ES-I3 (cell line): ENCODE measurements around the gene ATP6AP2.
A peak's percentile ranks its signal among the peaks of the same experiment; 100 is the strongest.
"Not testable (repeated sequence)": the region's sequence is repeated elsewhere in the genome, so short reads cannot be mapped to it uniquely, and the experiment has no call there.

Experiments
- H3K36me3 ChIP-seq: 2 replicates; pipeline ENCODE4 v1.6.1; 2013; ENCODE audit warnings: mild to moderate bottlenecking, low read length, control low read depth, moderate library complexity; ENCODE audit not compliant: insufficient read depth
- H3K4me1 ChIP-seq: 2 replicates; pipeline ENCODE4 v1.6.1; 2013; ENCODE audit warnings: mild to moderate bottlenecking, control low read depth, low read length; ENCODE audit not compliant: insufficient read depth
- H3K9ac ChIP-seq: 2 replicates; pipeline ENCODE4 v1.6.1; 2013; ENCODE audit warnings: low read depth, mild to moderate bottlenecking, low read length, moderate library complexity
- H3K9me3 ChIP-seq: 2 replicates; pipeline ENCODE4 v1.6.1; 2013; ENCODE audit warnings: mild to moderate bottlenecking, low read length, moderate library complexity; ENCODE audit not compliant: control insufficient read depth, insufficient read depth

Gene ATP6AP2

GRCh38 chrX:40563784-40564183, 17.0 kb upstream of the ATP6AP2 start:
- Histone ChIP-seq H3K4me1 (no peaks in the 10 kb centered on the region), H3K36me3 (no peaks in the 10 kb centered on the region), H3K9me3 (no peaks in the 10 kb centered on the region)

GRCh38 chrX:40564447-40564846, 16.3 kb upstream of the ATP6AP2 start:
- no peaks in the 10 kb centered on the region for H3K9me3 ChIP-seq

More at GRCh38 chrX:40563784-40564183, 17.0 kb upstream of the ATP6AP2 start:
- H3K9ac ChIP-seq = no peak overlapping the region

GRCh38 chrX:40570346-40571093, 10.2 kb upstream of the ATP6AP2 start:
- Histone ChIP-seq H3K4me1 (0 out of 2 replicates have a peak, but pooled peaks cover 3% of the 10 kb centered on the region), H3K9me3 (no peaks in the 10 kb centered on the region), H3K9ac (peak overlapping the region; percentile 25; the same call in 1 of the 2 replicates), H3K36me3 (no peaks in the 10 kb centered on the region)

More at GRCh38 chrX:40564447-40564846, 16.3 kb upstream of the ATP6AP2 start:
- no peaks in the 10 kb centered on the region for H3K36me3 ChIP-seq
- no peaks in the 10 kb centered on the region for H3K4me1 ChIP-seq
- no peak overlapping the region for H3K9ac ChIP-seq

GRCh38 chrX:40571164-40571563, 9.6 kb upstream of the ATP6AP2 start:
- peak overlapping the region; percentile 25; the same call in 1 of the 2 replicates for H3K9ac ChIP-seq
- H3K9me3 ChIP-seq = not testable (repeated sequence)

GRCh38 chrX:40571600-40571999, 9.2 kb upstream of the ATP6AP2 start:
- Histone ChIP-seq H3K4me1 (0 out of 2 replicates have a peak, but pooled peaks cover 3% of the 10 kb centered on the region), H3K9me3 (no peaks in the 10 kb centered on the region), H3K9ac (no peak overlapping the region), H3K36me3 (no peaks in the 10 kb centered on the region)

More at GRCh38 chrX:40571164-40571563, 9.6 kb upstream of the ATP6AP2 start:
- not testable (repeated sequence) for H3K36me3 ChIP-seq, H3K4me1 ChIP-seq

GRCh38 chrX:40573763-40574162, 7.0 kb upstream of the ATP6AP2 start:
- no peak overlapping the region for H3K9ac ChIP-seq
- 0 out of 2 replicates have a peak, but pooled peaks cover 3% of the 10 kb centered on the region for H3K4me1 ChIP-seq
- H3K36me3 ChIP-seq = no peaks in the 10 kb centered on the region
- H3K9me3 ChIP-seq = no peaks in the 10 kb centered on the region

GRCh38 chrX:40575411-40575810, 5.4 kb upstream of the ATP6AP2 start:
- H3K36me3 ChIP-seq, H3K9ac ChIP-seq, H3K4me1 ChIP-seq, H3K9me3 ChIP-seq: not testable (repeated sequence)

- Histone ChIP-seq H3K9ac (no peak overlapping the region), H3K36me3 (no peaks in the 10 kb centered on the region), H3K4me1 (no peaks in the 10 kb centered on the region), H3K9me3 (no peaks in the 10 kb centered on the region)
These were observed 4.5 kb upstream of the ATP6AP2 start for GRCh38 chrX:40576291-40576690.

- Histone ChIP-seq H3K9ac (no peak overlapping the region), H3K9me3 (no peaks in the 10 kb centered on the region), H3K36me3 (no peaks in the 10 kb centered on the region), H3K4me1 (no peaks in the 10 kb centered on the region)
These were observed 2.6 kb upstream of the ATP6AP2 start for GRCh38 chrX:40578039-40578695.

- Histone ChIP-seq H3K9me3 (no peaks in the 10 kb centered on the region), H3K4me1 (no peaks in the 10 kb centered on the region), H3K36me3 (no peaks in the 10 kb centered on the region), H3K9ac (no peak overlapping the region)
These were observed 1.6 kb upstream of the ATP6AP2 start for GRCh38 chrX:40579141-40579540.

GRCh38 chrX:40579900-40580536, 752 bp upstream of the ATP6AP2 start:
- H3K4me1 ChIP-seq = no peaks in the 10 kb centered on the region
- peak overlapping the region; percentile 78; the same call in 1 of the 2 replicates for H3K9ac ChIP-seq
- H3K9me3 ChIP-seq = no peaks in the 10 kb centered on the region
- no peaks in the 10 kb centered on the region for H3K36me3 ChIP-seq

GRCh38 chrX:40581336-40581920, 658 bp downstream of the ATP6AP2 start:
- Histone ChIP-seq H3K9ac (peak overlapping the region; percentile 78), H3K4me1 (no peaks in the 10 kb centered on the region), H3K9me3 (no peaks in the 10 kb centered on the region), H3K36me3 (no peaks in the 10 kb centered on the region)

GRCh38 chrX:40582178-40582577, 1.4 kb downstream of the ATP6AP2 start:
- not testable (repeated sequence) for H3K9ac ChIP-seq, H3K4me1 ChIP-seq

GRCh38 chrX:40582811-40583210, 2.0 kb downstream of the ATP6AP2 start:
- Histone ChIP-seq H3K9ac (no peak overlapping the region), H3K36me3 (no peaks in the 10 kb centered on the region)

More at GRCh38 chrX:40582178-40582577, 1.4 kb downstream of the ATP6AP2 start:
- H3K36me3 ChIP-seq, H3K9me3 ChIP-seq: not testable (repeated sequence)

More at GRCh38 chrX:40582811-40583210, 2.0 kb downstream of the ATP6AP2 start:
- Histone ChIP-seq H3K4me1 (no peaks in the 10 kb centered on the region), H3K9me3 (no peaks in the 10 kb centered on the region)
